Measurements from ENCODE around the gene CDCP2. TPM values are rescaled to one million over a fixed set of nuclear protein-coding genes. Genes with fewer than 3 reads are reported as not detected.
"Not testable (repeated sequence)": the region's sequence is repeated elsewhere in the genome, so short reads cannot be mapped to it uniquely, and the experiment has no call there.

The CDCP2 gene
- total RNA-seq, 6 experiments from 2014 or later, result not detected

- TF ChIP-seq CTCF (IDR thresholded peaks at IDR 0.05), result no peak
- peaks cover 5% of the 10 kb centered on the region; the same call in 1 of the 2 replicates for H3K4me1 Mint-ChIP-seq (ENCODE audit: low read depth)
- H3K27ac Mint-ChIP-seq, result no peak overlapping the region
- DNase-seq, result no peak
- H3K4me3 Mint-ChIP-seq, result no peak overlapping the region
- no peaks in the 10 kb centered on the region for H3K9me3 Mint-ChIP-seq
- H3K27me3 Mint-ChIP-seq (ENCODE audit: insufficient read depth), result peaks cover 2% of the 10 kb centered on the region; the same call in 1 of the 2 replicates
- H3K36me3 Mint-ChIP-seq (ENCODE audit: low read depth), result no peaks in the 10 kb centered on the region
These were observed 44.6 kb downstream of the CDCP2 start for GRCh38 chr1:54108156-54108555.

GRCh38 chr1:54107131-54107530 lies 45.7 kb downstream of the CDCP2 start:
- Mint-ChIP-seq H3K4me3 (no peak overlapping the region), H3K27ac (no peak overlapping the region), H3K4me1 (ENCODE audit: low read depth) (peaks cover 5% of the 10 kb centered on the region; the same call in 1 of the 2 replicates), H3K27me3 (ENCODE audit: insufficient read depth) (peaks cover 2% of the 10 kb centered on the region; the same call in 1 of the 2 replicates), H3K36me3 (ENCODE audit: low read depth) (no peaks in the 10 kb centered on the region), H3K9me3 (no peaks in the 10 kb centered on the region)
- TF ChIP-seq CTCF (IDR thresholded peaks at IDR 0.05), result peak; percentile 57
- no peak for DNase-seq

- no peak for DNase-seq
- H3K9me3 Mint-ChIP-seq, result no peaks in the 10 kb centered on the region
- H3K36me3 Mint-ChIP-seq (ENCODE audit: low read depth), result no peaks in the 10 kb centered on the region
- peaks cover 5% of the 10 kb centered on the region; the same call in 1 of the 2 replicates for H3K4me1 Mint-ChIP-seq (ENCODE audit: low read depth)
- H3K27me3 Mint-ChIP-seq (ENCODE audit: insufficient read depth), result peaks cover 2% of the 10 kb centered on the region; the same call in 1 of the 2 replicates
- TF ChIP-seq CTCF (IDR thresholded peaks at IDR 0.05), result no peak
- no peak overlapping the region for H3K27ac Mint-ChIP-seq
- no peak overlapping the region for H3K4me3 Mint-ChIP-seq
These were observed 47.0 kb downstream of the CDCP2 start for GRCh38 chr1:54105736-54106269.

GRCh38 chr1:54105080-54105479 lies 47.7 kb downstream of the CDCP2 start:
- H3K4me1 Mint-ChIP-seq (ENCODE audit: low read depth), result peaks cover 5% of the 10 kb centered on the region; the same call in 1 of the 2 replicates
- no peaks in the 10 kb centered on the region for H3K9me3 Mint-ChIP-seq
- no peak for DNase-seq
- no peak overlapping the region for H3K4me3 Mint-ChIP-seq
- no peak overlapping the region for H3K27ac Mint-ChIP-seq
- H3K27me3 Mint-ChIP-seq (ENCODE audit: insufficient read depth), result peaks cover under 1% of the 10 kb centered on the region; the same call in 1 of the 2 replicates
- no peak for TF ChIP-seq CTCF (IDR thresholded peaks at IDR 0.05)
- no peaks in the 10 kb centered on the region for H3K36me3 Mint-ChIP-seq (ENCODE audit: low read depth)

GRCh38 chr1:54104613-54105012 lies 48.2 kb downstream of the CDCP2 start:
- H3K27me3 Mint-ChIP-seq (ENCODE audit: insufficient read depth); H3K27ac Mint-ChIP-seq: not testable (repeated sequence)

GRCh38 chr1:54103414-54103813 lies 49.4 kb downstream of the CDCP2 start:
- peaks cover 5% of the 10 kb centered on the region; the same call in 1 of the 2 replicates for H3K4me1 Mint-ChIP-seq (ENCODE audit: low read depth)
- TF ChIP-seq CTCF (IDR thresholded peaks at IDR 0.05), result no peak
- H3K4me3 Mint-ChIP-seq, result no peak overlapping the region
- no peak for DNase-seq
- no peaks in the 10 kb centered on the region for H3K27me3 Mint-ChIP-seq (ENCODE audit: insufficient read depth)
- no peaks in the 10 kb centered on the region for H3K36me3 Mint-ChIP-seq (ENCODE audit: low read depth)
- H3K9me3 Mint-ChIP-seq, result no peaks in the 10 kb centered on the region
- no peak overlapping the region for H3K27ac Mint-ChIP-seq

More at GRCh38 chr1:54104613-54105012, 48.2 kb downstream of the CDCP2 start:
- not testable (repeated sequence) for H3K36me3 Mint-ChIP-seq (ENCODE audit: low read depth); H3K4me1 Mint-ChIP-seq (ENCODE audit: low read depth); DNase-seq; H3K9me3 Mint-ChIP-seq; H3K4me3 Mint-ChIP-seq
